ENCODE data around the gene TOP1. TPM values are rescaled to one million over a fixed set of nuclear protein-coding genes. Genes with fewer than 3 reads are reported as not detected.

Gene TOP1
- total RNA-seq, 1 donor from 2014 or later, result 118 TPM

- peaks cover 65% of the 10 kb centered on the region for H3K36me3 Mint-ChIP-seq (ENCODE audit: low read depth)
- no peaks in the 10 kb centered on the region for H3K9me3 Mint-ChIP-seq
- no peak for DNase-seq (ENCODE audit: low spot score)
- H3K27me3 Mint-ChIP-seq (ENCODE audit: low read depth), result no peaks in the 10 kb centered on the region
- H3K4me1 Mint-ChIP-seq (ENCODE audit: low read depth), result peaks cover 61% of the 10 kb centered on the region
- intact Hi-C loops (cut with micrococcal nuclease), result no loop called here
- peak overlapping the region; percentile 69 for H3K27ac Mint-ChIP-seq
- H3K4me3 Mint-ChIP-seq (ENCODE audit: low read depth), result no peak overlapping the region
These were observed 132.1 kb downstream of the TOP1 start for GRCh38 chr20:41160686-41161085.

- peaks cover 76% of the 10 kb centered on the region for H3K36me3 Mint-ChIP-seq (ENCODE audit: low read depth)
- H3K4me3 Mint-ChIP-seq (ENCODE audit: low read depth), result no peak overlapping the region
- no peak for DNase-seq (ENCODE audit: low spot score)
These were observed 133.3 kb downstream of the TOP1 start for GRCh38 chr20:41161886-41162285.

GRCh38 chr20:41162396-41162795, 133.8 kb downstream of the TOP1 start:
- Mint-ChIP-seq H3K36me3 (ENCODE audit: low read depth) (peaks cover 81% of the 10 kb centered on the region), H3K27ac (no peak overlapping the region), H3K4me1 (ENCODE audit: low read depth) (peaks cover 55% of the 10 kb centered on the region), H3K27me3 (ENCODE audit: low read depth) (no peaks in the 10 kb centered on the region), H3K4me3 (ENCODE audit: low read depth) (no peak overlapping the region), H3K9me3 (no peaks in the 10 kb centered on the region)
- intact Hi-C loops (cut with micrococcal nuclease), result no loop called here
- DNase-seq (ENCODE audit: low spot score), result no peak

More at GRCh38 chr20:41161886-41162285, 133.3 kb downstream of the TOP1 start:
- peaks cover 55% of the 10 kb centered on the region for H3K4me1 Mint-ChIP-seq (ENCODE audit: low read depth)
- no peaks in the 10 kb centered on the region for H3K9me3 Mint-ChIP-seq
- peak overlapping the region; percentile 18 for H3K27ac Mint-ChIP-seq
- intact Hi-C loops (cut with micrococcal nuclease), result no loop called here
- H3K27me3 Mint-ChIP-seq (ENCODE audit: low read depth), result no peaks in the 10 kb centered on the region

GRCh38 chr20:41163821-41164220, 135.2 kb downstream of the TOP1 start:
- no peaks in the 10 kb centered on the region for H3K27me3 Mint-ChIP-seq (ENCODE audit: low read depth)
- no peak overlapping the region for H3K4me3 Mint-ChIP-seq (ENCODE audit: low read depth)
- peaks cover 81% of the 10 kb centered on the region for H3K36me3 Mint-ChIP-seq (ENCODE audit: low read depth)
- intact Hi-C loops (cut with micrococcal nuclease), result no loop called here
- H3K4me1 Mint-ChIP-seq (ENCODE audit: low read depth), result peaks cover 44% of the 10 kb centered on the region
- H3K9me3 Mint-ChIP-seq, result no peaks in the 10 kb centered on the region
- no peak overlapping the region for H3K27ac Mint-ChIP-seq
- DNase-seq (ENCODE audit: low spot score), result no peak

- peaks cover 29% of the 10 kb centered on the region for H3K4me1 Mint-ChIP-seq (ENCODE audit: low read depth)
- H3K27me3 Mint-ChIP-seq (ENCODE audit: low read depth), result no peaks in the 10 kb centered on the region
- no peak overlapping the region for H3K4me3 Mint-ChIP-seq (ENCODE audit: low read depth)
- no peak for DNase-seq (ENCODE audit: low spot score)
- H3K36me3 Mint-ChIP-seq (ENCODE audit: low read depth), result peaks cover 85% of the 10 kb centered on the region
- intact Hi-C loops (cut with micrococcal nuclease), result no loop called here
- H3K9me3 Mint-ChIP-seq, result no peaks in the 10 kb centered on the region
- no peak overlapping the region for H3K27ac Mint-ChIP-seq
These were observed 136.6 kb downstream of the TOP1 start for GRCh38 chr20:41165001-41165882.

GRCh38 chr20:41166201-41167117, 137.8 kb downstream of the TOP1 start:
- H3K4me3 Mint-ChIP-seq (ENCODE audit: low read depth), result no peak overlapping the region

GRCh38 chr20:41167118-41167470, 138.5 kb downstream of the TOP1 start:
- peaks cover 17% of the 10 kb centered on the region for H3K4me1 Mint-ChIP-seq (ENCODE audit: low read depth)

More at GRCh38 chr20:41166201-41167117, 137.8 kb downstream of the TOP1 start:
- no peaks in the 10 kb centered on the region for H3K27me3 Mint-ChIP-seq (ENCODE audit: low read depth)
- peaks cover 20% of the 10 kb centered on the region for H3K4me1 Mint-ChIP-seq (ENCODE audit: low read depth)
- H3K27ac Mint-ChIP-seq, result peak overlapping the region; percentile 10
- no peaks in the 10 kb centered on the region for H3K9me3 Mint-ChIP-seq
- no peak for DNase-seq (ENCODE audit: low spot score)
- peaks cover 86% of the 10 kb centered on the region for H3K36me3 Mint-ChIP-seq (ENCODE audit: low read depth)
- intact Hi-C loops (cut with micrococcal nuclease), result no loop called here

GRCh38 chr20:41167481-41168253, 139.0 kb downstream of the TOP1 start:
- Mint-ChIP-seq H3K27me3 (ENCODE audit: low read depth) (no peaks in the 10 kb centered on the region), H3K4me1 (ENCODE audit: low read depth) (peaks cover 17% of the 10 kb centered on the region), H3K4me3 (ENCODE audit: low read depth) (no peak overlapping the region), H3K36me3 (ENCODE audit: low read depth) (peaks cover 83% of the 10 kb centered on the region), H3K9me3 (no peaks in the 10 kb centered on the region), H3K27ac (no peak overlapping the region)
- no peak for DNase-seq (ENCODE audit: low spot score)
- intact Hi-C loops (cut with micrococcal nuclease), result no loop called here

More at GRCh38 chr20:41167118-41167470, 138.5 kb downstream of the TOP1 start:
- intact Hi-C loops (cut with micrococcal nuclease), result no loop called here
- DNase-seq (ENCODE audit: low spot score), result no peak
- H3K4me3 Mint-ChIP-seq (ENCODE audit: low read depth), result no peak overlapping the region
- H3K36me3 Mint-ChIP-seq (ENCODE audit: low read depth), result peaks cover 86% of the 10 kb centered on the region
- H3K27ac Mint-ChIP-seq, result peak overlapping the region; percentile 10
- no peaks in the 10 kb centered on the region for H3K27me3 Mint-ChIP-seq (ENCODE audit: low read depth)
- H3K9me3 Mint-ChIP-seq, result no peaks in the 10 kb centered on the region

- intact Hi-C loops (cut with micrococcal nuclease), result no loop called here
- no peak overlapping the region for H3K4me3 Mint-ChIP-seq (ENCODE audit: low read depth)
- H3K36me3 Mint-ChIP-seq (ENCODE audit: low read depth), result peaks cover 85% of the 10 kb centered on the region
- H3K27me3 Mint-ChIP-seq (ENCODE audit: low read depth), result no peaks in the 10 kb centered on the region
- DNase-seq (ENCODE audit: low spot score), result no peak
- peaks cover 17% of the 10 kb centered on the region for H3K4me1 Mint-ChIP-seq (ENCODE audit: low read depth)
- no peaks in the 10 kb centered on the region for H3K9me3 Mint-ChIP-seq
- H3K27ac Mint-ChIP-seq, result no peak overlapping the region
These were observed 139.9 kb downstream of the TOP1 start for GRCh38 chr20:41168281-41169161.

GRCh38 chr20:41169162-41169690, 140.6 kb downstream of the TOP1 start:
- H3K27ac Mint-ChIP-seq, result no peak overlapping the region
- intact Hi-C loops (cut with micrococcal nuclease), result no loop called here
- no peak overlapping the region for H3K4me3 Mint-ChIP-seq (ENCODE audit: low read depth)
- H3K4me1 Mint-ChIP-seq (ENCODE audit: low read depth), result peaks cover 17% of the 10 kb centered on the region
- no peaks in the 10 kb centered on the region for H3K9me3 Mint-ChIP-seq
- peaks cover 84% of the 10 kb centered on the region for H3K36me3 Mint-ChIP-seq (ENCODE audit: low read depth)
- no peaks in the 10 kb centered on the region for H3K27me3 Mint-ChIP-seq (ENCODE audit: low read depth)
- DNase-seq (ENCODE audit: low spot score), result no peak

GRCh38 chr20:41169791-41170351, 141.2 kb downstream of the TOP1 start:
- H3K27me3 Mint-ChIP-seq (ENCODE audit: low read depth), result no peaks in the 10 kb centered on the region
- H3K4me3 Mint-ChIP-seq (ENCODE audit: low read depth), result no peak overlapping the region
- H3K36me3 Mint-ChIP-seq (ENCODE audit: low read depth), result peaks cover 84% of the 10 kb centered on the region
- peaks cover 17% of the 10 kb centered on the region for H3K4me1 Mint-ChIP-seq (ENCODE audit: low read depth)
- no peak overlapping the region for H3K27ac Mint-ChIP-seq
- no peaks in the 10 kb centered on the region for H3K9me3 Mint-ChIP-seq
- intact Hi-C loops (cut with micrococcal nuclease), result loop anchor here (5.0 kb wide), 1 partner anchor 33 kb away; the partner anchor contains the start of gene PLCG1
- DNase-seq (ENCODE audit: low spot score), result no peak

Measured in activated T-helper 2 cell treated with anti-CD3 and anti-CD28 coated beads, Interferon-gamma antibody, Interleukin-2, Interleukin-4, amounts not matched to agents 10 μg/mL and 5 μg/mL and 100 μg/mL, durations not matched to agents 14 hours and 24 hours and 36 hours (primary cell).